GM19025 (cell line): Measurements from ENCODE around the gene ELN.

Source experiments
- ATAC-seq: cut with Tn5 transposase; IDR thresholded peaks from one replicate; pipeline ENCODE4 v1.9.1; 2021; ENCODE audit warnings: mild to moderate bottlenecking, low read depth, moderate library complexity; ENCODE audit not compliant: unreplicated experiment

The ELN gene

DNA sequence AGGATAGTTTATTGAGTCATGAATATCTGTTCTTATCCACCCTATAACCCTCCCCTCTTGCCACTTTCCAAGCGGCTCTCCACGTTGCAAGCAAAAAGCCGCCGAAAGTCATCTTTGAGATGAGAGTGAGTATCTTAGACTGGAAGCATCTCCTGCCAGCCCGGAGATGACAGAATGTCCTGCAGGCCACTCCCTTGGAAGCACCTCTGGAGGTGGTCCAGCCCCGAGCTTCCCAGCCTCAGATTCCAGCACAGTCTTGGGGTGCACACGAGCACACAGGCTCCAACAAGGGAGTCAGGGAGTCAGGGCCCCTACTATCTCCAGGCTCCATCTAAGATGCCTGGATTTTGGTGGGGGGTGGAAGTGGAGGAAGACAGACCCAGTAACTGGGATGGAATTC, 5.5 kb upstream of the ELN start:
- ATAC-seq, result no peak

- ATAC-seq, result no peak
Measured at GRCh38 chr7:74023092-74023536, 4.9 kb upstream of the ELN start.

- ATAC-seq, result no peak
Measured at GRCh38 chr7:74023786-74024185, 4.2 kb upstream of the ELN start.

GRCh38 chr7:74025146-74025545, 2.8 kb upstream of the ELN start:
- ATAC-seq, result no peak

GRCh38 chr7:74025730-74026129, 2.2 kb upstream of the ELN start:
- ATAC-seq, result no peak

DNA sequence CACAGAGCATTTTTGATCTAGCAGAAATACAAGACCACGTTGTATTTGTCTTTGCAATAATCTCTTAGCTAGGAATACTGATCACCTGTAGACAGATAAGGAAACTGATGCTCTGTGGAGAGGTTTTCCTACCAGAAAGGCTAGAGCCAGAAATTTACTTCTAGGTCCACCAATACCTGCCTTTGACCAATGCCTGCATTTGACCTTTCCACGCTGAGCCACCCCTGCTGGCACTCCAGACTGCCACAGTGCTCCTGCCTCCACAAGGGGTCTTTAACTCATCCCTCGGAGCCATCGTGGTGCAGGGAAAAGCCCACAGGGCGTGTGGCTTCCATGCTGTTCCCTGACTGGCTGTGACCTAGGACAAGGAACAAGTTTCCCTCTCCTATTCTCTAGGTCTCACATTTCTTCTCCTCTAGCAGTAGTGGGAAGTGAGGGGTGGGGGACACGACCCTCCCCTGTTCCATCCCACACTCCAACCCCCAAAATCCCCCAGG, 1.5 kb upstream of the ELN start:
- no peak for ATAC-seq

GRCh38 chr7:74026903-74027682, 880 bp upstream of the ELN start:
- ATAC-seq, result no peak

GRCh38 chr7:74028321-74028838, 407 bp downstream of the ELN start:
- no peak for ATAC-seq

DNA sequence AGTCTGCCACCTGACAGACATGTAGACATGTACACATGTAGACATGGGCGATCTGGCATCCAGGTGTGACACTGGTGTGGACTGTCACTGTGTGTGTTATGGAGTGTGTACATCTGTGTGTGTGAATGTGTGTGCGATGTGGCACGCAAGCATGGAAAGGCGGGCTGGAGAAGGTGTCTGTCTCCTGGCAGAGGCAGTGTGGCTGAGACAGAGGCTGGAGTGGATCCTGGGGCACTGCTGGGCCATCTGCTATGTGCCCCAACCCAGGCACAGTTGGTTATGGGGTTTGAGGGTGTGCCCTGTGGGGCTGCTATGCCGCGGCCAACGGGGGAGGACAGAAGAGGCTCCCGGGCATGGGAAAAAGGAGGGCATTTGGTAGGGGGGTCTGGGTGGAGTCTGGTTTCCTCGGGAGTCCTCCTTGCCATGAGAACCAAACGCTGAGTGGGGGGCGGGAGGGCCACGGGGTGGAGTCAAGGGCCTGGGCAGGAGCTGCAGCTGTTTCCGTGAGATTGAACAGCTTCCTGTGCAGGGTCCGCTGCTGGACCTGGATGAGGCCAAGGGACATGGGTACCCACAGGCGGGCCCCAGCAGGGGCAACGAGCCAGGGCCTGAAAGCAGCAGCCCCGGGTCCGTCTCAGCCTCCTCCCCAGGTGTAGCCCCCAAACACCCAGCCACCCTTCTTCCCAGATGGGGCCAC, 1.3 kb downstream of the ELN start:
- ATAC-seq, result no peak

- ATAC-seq, result no peak
Measured at GRCh38 chr7:74029991-74030415, 2.0 kb downstream of the ELN start.

GRCh38 chr7:74030861-74031260, 2.9 kb downstream of the ELN start:
- no peak for ATAC-seq

- no peak for ATAC-seq
Measured at GRCh38 chr7:74031403-74032190, 3.6 kb downstream of the ELN start.

DNA sequence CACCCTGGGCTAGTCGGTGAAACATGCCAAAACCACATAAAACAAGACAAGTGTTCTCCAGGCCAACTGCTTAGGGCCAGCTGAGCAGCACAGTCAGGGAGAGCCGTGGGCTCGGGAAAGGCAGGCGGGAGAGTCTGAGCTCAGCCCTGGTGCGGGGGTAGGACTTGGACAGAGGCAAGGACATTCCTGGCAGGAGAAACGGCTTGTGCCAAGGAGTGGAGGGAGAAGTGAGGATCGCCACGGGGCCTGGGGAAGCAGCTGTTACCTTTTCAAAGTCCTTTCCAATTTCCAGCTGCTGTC, 4.2 kb downstream of the ELN start:
- no peak for ATAC-seq

DNA sequence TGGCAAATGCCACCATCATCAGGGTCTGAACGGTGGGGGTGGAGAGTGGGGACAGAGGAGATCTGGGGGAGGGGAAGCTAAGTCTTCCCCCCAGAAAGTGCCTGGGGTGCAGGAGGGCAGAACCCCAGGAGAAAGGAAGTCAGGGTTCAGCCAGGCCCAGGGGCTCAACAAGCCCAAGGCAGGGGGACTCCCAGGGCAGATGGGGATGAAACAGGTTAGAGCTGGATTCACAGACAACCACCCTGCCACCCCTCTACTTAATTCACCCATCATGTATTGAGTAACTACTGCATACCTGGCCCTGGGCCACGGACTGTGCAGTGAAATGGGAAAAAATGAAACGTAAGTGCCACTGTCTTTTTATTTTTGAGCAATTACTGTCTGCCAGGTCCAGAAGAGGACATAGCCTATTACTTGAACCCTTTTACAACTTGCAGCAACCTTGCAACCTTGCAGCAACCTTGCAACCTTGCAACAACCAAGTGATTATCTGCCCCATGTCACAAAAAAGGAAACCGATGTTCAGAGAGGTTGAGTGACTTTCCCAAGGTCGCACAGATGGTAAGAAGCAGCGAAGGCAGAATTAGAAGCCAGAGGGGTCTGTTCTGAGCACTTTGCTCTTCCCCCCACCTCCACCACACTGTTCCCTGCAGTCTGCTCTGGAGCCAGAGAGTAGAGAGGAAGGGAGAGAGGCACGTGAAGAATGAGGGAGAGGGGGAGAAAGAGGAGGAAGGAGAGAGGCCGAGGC, 4.8 kb downstream of the ELN start:
- no peak for ATAC-seq

GRCh38 chr7:74033372-74034311, 5.7 kb downstream of the ELN start:
- no peak for ATAC-seq

GRCh38 chr7:74037609-74038008, 9.6 kb downstream of the ELN start:
- ATAC-seq, result no peak

GRCh38 chr7:74038194-74038961, 10.4 kb downstream of the ELN start:
- ATAC-seq, result no peak

- ATAC-seq, result no peak
Measured at GRCh38 chr7:74039337-74039736, 11.4 kb downstream of the ELN start.
